NCI-H2196 treated with DMSO at 0.1 percent for 48 hours (cell line): ENCODE data around the gene R3HCC1L.

Experiments used
- DNase-seq: peaks from one replicate; lab custom pipeline; 2025; ENCODE audit not compliant: unreplicated experiment; lab: John Stamatoyannopoulos, UW

The R3HCC1L gene

GRCh38 chr10:98257961-98258360 is 123.5 kb downstream of the R3HCC1L start:
- no peak for DNase-seq

GRCh38 chr10:98258683-98259454 is 124.4 kb downstream of the R3HCC1L start:
- DNase-seq, result no peak

GRCh38 chr10:98259606-98260315 is 125.3 kb downstream of the R3HCC1L start:
- no peak for DNase-seq

GRCh38 chr10:98260350-98260749 is 125.9 kb downstream of the R3HCC1L start:
- no peak for DNase-seq

GRCh38 chr10:98260752-98261151 is 126.3 kb downstream of the R3HCC1L start:
- DNase-seq, result no peak

GRCh38 chr10:98261436-98262277 is 127.2 kb downstream of the R3HCC1L start:
- no peak for DNase-seq

GRCh38 chr10:98262571-98262970 is 128.1 kb downstream of the R3HCC1L start:
- peak; percentile 19 for DNase-seq

GRCh38 chr10:98263088-98263487 is 128.6 kb downstream of the R3HCC1L start:
- DNase-seq, result no peak

GRCh38 chr10:98264378-98265065 is 130.1 kb downstream of the R3HCC1L start:
- DNase-seq, result no peak

- no peak for DNase-seq
Measured at GRCh38 chr10:98265403-98266378, 131.2 kb downstream of the R3HCC1L start.

GRCh38 chr10:98266647-98267046 is 132.2 kb downstream of the R3HCC1L start:
- DNase-seq, result no peak

- no peak for DNase-seq
Measured at GRCh38 chr10:98267069-98267893, 132.8 kb downstream of the R3HCC1L start.

GRCh38 chr10:98267894-98268693 is 133.6 kb downstream of the R3HCC1L start, which contains the start of gene LOXL4:
LOXL4 (minus strand) TSS chr10:98268194; CDS start chr10:98263019, 5,175 bp downstream.
- no peak for DNase-seq

GRCh38 chr10:98268694-98269431 is 134.4 kb downstream of the R3HCC1L start:
- DNase-seq, result no peak

GRCh38 chr10:98269435-98269912 is 135.0 kb downstream of the R3HCC1L start:
- no peak for DNase-seq

- DNase-seq, result no peak
Measured at GRCh38 chr10:98270073-98270740, 135.8 kb downstream of the R3HCC1L start.

GRCh38 chr10:98270786-98271185 is 136.3 kb downstream of the R3HCC1L start:
- DNase-seq, result no peak
